Stromal cell of bone marrow (primary cell): ENCODE measurements around the gene TMPRSS6.

Experiments used
- DNase-seq: peaks from one replicate; pipeline ENCODE4 v3.0.0-alpha.2; 2012; ENCODE audit warnings: low read depth

The TMPRSS6 gene

GRCh38 chr22:37026325-37026724, 83.2 kb downstream of the TMPRSS6 start:
- no peak for DNase-seq

DNA sequence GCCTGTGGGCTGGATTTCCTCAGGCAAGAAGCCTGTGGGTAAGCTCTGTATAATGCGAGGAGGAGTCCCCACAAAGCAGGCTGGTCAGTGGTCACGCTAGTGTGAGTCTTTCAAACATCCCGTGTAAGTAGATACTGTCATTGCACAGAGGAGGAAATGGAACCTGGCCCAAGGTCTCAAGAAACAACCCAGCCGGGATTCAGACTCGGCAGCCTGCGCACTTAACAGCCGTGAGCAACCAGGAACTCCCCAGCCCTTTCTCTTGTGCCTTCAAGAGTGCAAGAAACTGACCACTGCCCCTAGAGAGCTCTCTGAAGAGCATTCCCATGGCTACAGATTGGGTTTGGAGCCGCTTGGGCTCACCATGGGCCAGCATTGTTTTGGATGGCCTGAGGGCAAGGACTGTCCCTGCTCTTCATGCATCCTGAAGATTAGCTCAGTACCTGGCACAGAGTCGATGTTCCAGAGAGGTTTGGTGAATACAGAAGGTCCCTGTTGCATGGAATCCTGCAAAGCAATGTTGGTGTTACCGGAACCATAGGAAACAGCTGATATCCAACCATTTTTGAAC, 83.9 kb downstream of the TMPRSS6 start:
- DNase-seq, result no peak

- DNase-seq, result no peak
Measured at GRCh38 chr22:37024339-37025157, 85.0 kb downstream of the TMPRSS6 start.

DNA sequence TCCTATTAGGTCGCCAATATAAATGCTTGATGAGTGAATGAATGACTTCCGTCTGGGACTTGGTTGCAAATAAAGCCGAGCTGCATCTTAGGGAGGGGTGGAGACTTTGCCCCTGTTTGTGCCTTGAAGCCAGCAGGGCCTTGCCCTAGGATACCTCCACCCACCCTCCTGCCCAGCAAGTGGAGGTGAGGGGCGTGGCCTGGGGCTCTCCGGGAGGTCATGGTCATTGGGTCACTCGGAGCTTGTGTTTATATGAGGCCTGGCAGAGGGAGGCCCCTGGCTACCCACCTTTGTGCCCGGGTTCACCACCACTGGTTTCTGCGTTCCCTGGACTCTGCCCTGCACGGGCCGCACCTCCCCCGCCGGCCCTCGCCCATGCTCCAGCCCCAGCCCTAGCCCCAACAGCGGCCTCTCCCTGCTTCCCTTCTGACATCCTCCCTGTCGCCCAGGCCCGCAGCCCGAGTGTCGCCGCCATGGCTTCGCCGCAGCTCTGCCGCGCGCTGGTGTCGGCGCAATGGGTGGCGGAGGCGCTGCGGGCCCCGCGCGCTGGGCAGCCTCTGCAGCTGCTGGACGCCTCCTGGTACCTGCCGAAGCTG, 85.7 kb downstream of the TMPRSS6 start:
- no peak for DNase-seq

- DNase-seq, result no peak
Measured at GRCh38 chr22:37022483-37023337, 86.8 kb downstream of the TMPRSS6 start.

- DNase-seq, result no peak
Measured at GRCh38 chr22:37021710-37022482, 87.6 kb downstream of the TMPRSS6 start.

DNA sequence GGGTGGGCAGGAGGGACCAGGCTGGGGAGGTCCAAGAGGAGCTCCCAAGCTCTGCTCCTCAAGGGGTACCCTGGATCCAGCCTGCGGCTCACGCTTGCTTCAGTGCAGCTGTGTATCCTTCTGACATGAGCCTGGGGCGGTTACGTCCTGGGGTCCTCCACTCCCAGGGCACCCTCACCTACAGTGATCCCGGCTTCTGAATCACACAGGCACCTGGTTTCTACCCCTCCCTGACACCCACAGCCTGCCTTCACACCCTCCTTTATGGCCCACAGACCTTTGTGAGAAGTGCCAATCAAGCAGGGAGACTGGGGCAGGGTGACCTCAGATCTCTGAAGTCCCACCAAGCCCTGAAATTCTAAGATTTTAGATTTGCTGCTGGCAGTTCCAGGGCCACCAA, 88.5 kb downstream of the TMPRSS6 start:
- DNase-seq, result no peak

- DNase-seq, result peak; percentile 26
Measured at GRCh38 chr22:37020192-37020479, 89.4 kb downstream of the TMPRSS6 start.

GRCh38 chr22:37019309-37020191, 90.0 kb downstream of the TMPRSS6 start, which contains the start of the genes MPST and TST:
Gene MPST (plus strand): TSS chr22:37019742. CDS start chr22:37019837, 95 bp downstream.
Gene TST (minus strand): TSS chr22:37019447. CDS start chr22:37018732, 715 bp downstream.
- peak; percentile 33 for DNase-seq

DNA sequence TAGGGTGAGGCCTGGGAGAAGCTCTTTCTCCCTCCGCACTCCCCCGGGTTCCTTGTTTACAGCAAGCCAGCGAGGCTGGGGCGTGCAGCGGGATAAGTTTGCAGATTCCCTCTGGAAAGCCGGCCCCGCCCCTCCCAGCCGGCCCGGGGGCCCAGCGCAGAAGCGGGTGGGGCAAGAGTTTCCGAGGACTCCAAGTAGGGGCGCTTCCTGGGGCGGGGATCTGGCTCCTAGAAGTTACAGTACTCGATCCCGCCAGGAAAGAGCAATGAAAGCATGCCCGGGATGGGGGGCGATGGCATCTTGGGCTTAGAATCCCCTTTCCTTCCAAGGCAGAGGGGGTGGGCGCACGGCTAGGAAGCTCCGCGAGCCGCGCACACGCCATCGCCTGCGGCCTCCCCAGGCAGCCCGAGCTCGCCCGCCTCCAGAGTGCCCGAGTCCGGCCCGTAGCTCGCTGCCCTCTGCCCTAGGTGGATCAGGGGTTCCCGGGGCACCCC, 90.7 kb downstream of the TMPRSS6 start:
- DNase-seq, result peak; percentile 13

DNA sequence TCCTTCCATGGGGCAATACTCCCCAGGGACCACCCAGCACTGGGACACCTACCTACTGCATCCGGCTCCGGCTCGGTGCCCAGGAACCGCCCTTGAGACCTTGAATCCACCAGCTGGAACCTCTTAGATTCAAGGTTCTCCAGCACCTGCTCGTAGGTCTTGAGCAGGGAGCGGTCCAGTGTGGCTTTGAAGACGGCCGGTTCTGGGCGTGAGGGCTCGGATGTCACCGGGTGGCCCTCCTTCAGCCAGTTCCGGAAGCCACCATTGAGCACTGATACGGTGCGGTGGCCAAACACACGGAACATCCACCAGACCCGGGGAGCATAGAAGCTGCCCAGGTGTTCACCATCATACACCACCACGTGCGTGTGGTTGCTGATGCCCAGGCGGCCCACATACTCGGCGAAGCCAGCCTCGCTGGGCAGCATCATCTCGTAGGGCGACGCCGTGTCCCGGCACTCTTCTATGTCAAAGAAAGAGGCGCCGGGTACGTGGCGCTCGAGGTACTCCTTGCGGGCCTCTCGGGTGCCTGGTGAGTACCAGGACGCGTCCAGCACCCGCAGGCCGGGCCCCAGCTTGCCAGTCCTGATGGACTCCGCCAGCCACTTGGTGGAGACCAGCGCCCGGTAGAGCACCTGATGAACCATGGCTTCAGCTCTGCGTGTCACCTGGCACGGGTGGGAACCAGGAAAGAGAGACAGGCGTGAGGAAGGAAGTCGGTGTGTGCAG, 91.3 kb downstream of the TMPRSS6 start:
- DNase-seq, result no peak

GRCh38 chr22:37017356-37017755, 92.2 kb downstream of the TMPRSS6 start:
- no peak for DNase-seq

- no peak for DNase-seq
Measured at GRCh38 chr22:37016134-37016910, 93.2 kb downstream of the TMPRSS6 start.

- DNase-seq, result no peak
Measured at GRCh38 chr22:37015587-37015878, 94.0 kb downstream of the TMPRSS6 start.
